Esophagus muscularis mucosa (tissue), 3 donors: Measurements from ENCODE around the gene MOSPD2.

Experiments
- CTCF ChIP-seq, 3 experiments: fragments of 200-600 bp in 2 of 3; fragments of 450-650 bp in 1 of 3; sonication (generic) in 2 of 3; IDR thresholded peaks; one replicate each; pipeline ENCODE4 v1.5.1; 2017 to 2019; ENCODE audit warnings: antibody characterized with exemption in 3 of 3, mild to moderate bottlenecking in 2 of 3, moderate library complexity in 1 of 3
- POLR2A ChIP-seq: fragments of 450-650 bp; IDR thresholded peaks from one replicate; pipeline ENCODE4 v1.6.1; 2017; ENCODE audit warnings: antibody characterized with exemption, moderate library complexity, mild to moderate bottlenecking, low read depth

DNA sequence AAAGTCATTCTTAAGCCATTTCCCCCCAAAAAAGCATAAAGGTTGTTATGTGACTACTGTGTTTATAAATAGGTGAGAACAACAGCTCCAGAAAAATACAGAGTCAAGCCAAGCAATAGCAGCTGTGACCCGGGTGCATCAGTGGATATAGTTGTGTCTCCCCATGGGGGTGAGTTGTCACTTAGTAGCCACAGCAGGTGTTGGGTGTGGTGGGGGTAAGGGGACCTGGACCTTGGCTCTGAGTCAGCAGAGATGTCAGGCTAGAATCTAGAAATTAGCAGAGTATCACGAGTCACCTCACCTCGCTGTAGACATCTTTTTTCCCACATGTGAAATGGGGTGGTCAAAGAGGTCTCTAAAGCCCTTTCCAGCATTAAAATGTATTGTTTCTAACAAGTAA is 42.4 kb downstream of the MOSPD2 start:
- no peak for TF ChIP-seq CTCF (IDR thresholded peaks at IDR 0.05)
- TF ChIP-seq POLR2A, result no peak
